Measurements from ENCODE around the gene TMBIM1. TPM values are rescaled to one million over a fixed set of nuclear protein-coding genes. Genes with fewer than 3 reads are reported as not detected.

Gene TMBIM1
- total and polyA plus RNA-seq, 9 of the 15 experiments (the other 6 are each of a cell fraction or from before 2014, with no cell fraction given), result 14.2 to 105 (median 47.0) TPM

GRCh38 chr2:218267259-218267658 is 25.0 kb downstream of the TMBIM1 start:
- ATAC-seq, result no peak
- Histone ChIP-seq H3K27ac (ENCODE audit: extremely low read depth, low read depth, low read length) (no peak overlapping the region), H3K9me3 (replicated peaks; ENCODE audit: control insufficient read depth, insufficient read depth, low read depth, low read length) (no peaks in the 10 kb centered on the region), H2AFZ (ENCODE audit: low read depth, low read length) (no peak overlapping the region), H3K9ac (ENCODE audit: insufficient read depth in 1 of 2, low read depth in 2 of 2, low read length in 2 of 2) (peak overlapping the region in 1 of 2 experiments; percentile 35; a peak in 1 of 4 replicates), H3K4me1 (replicated peaks in 1 of 2; ENCODE audit: control insufficient read depth in 2 of 2, insufficient read depth in 2 of 2, low read length in 2 of 2) (peaks cover 4 to 29% of the 10 kb centered on the region in 2 experiments; a peak in 3 of 5 replicates), H4K20me1 (replicated peaks; ENCODE audit: control insufficient read depth, insufficient read depth, low read length) (0 out of 2 replicates have a peak, but pooled peaks cover 3% of the 10 kb centered on the region), H3K27me3 (ENCODE audit: control insufficient read depth in 2 of 2, insufficient read depth in 2 of 2, low read length in 2 of 2) (no peaks in the 10 kb centered on the region), H3K4me2 (ENCODE audit: insufficient read depth, low read length) (no peak overlapping the region), H3K9me1 (ENCODE audit: control insufficient read depth, insufficient read depth, low read length) (no peaks in the 10 kb centered on the region), H3K36me3 (ENCODE audit: control insufficient read depth, insufficient read depth, low read length) (peaks cover 41% of the 10 kb centered on the region; the same call in 2 of the 3 replicates), H3K79me2 (ENCODE audit: control insufficient read depth, insufficient read depth, low read length) (peaks cover 25% of the 10 kb centered on the region), H3K4me3 (no peak overlapping the region)
- CTCF ChIA-PET (ENCODE audit: low intra/inter-chr PET ratio), result no interaction called here
- 98% methylated on average over 6 of the region's 6 CpGs for WGBS (ENCODE audit: insufficient coverage, low coverage, missing lambda C conversion rate)
- TF ChIP-seq TBP (optimal IDR thresholded peaks at IDR 0.05; ENCODE audit: low read depth, low read length), result no peak
- no peak for TF ChIP-seq FIP1L1 (IDR thresholded peaks at IDR 0.05; ENCODE audit: low read depth, low read length, poor library complexity, severe bottlenecking)
- no peak for TF ChIP-seq ARHGAP35 (IDR thresholded peaks at IDR 0.05; ENCODE audit: partially characterized antibody)
- TF ChIP-seq MAFF (IDR thresholded peaks at IDR 0.05; ENCODE audit: low read length), result no peak
- no peak for TF ChIP-seq PHTF2 (CRISPR knock-in tag; IDR thresholded peaks at IDR 0.05)
- in situ Hi-C loops (cut with MboI), result no loop called here
- FAIRE-seq, result no peak
- POLR2A ChIA-PET, result interaction anchor here (0.6 kb wide), 1 partner anchor 22 kb away, joined by 3 read pairs; no protein-coding TSS in a partner anchor
- no peak for DNase-seq (ENCODE audit: extremely low read depth in 1 of 4, low spot score in 3 of 4)
- intact Hi-C loops (cut with micrococcal nuclease), result no loop called here
- no TSS peak for BruUV-seq (replicated peaks)

- Histone ChIP-seq H3K79me2 (ENCODE audit: control insufficient read depth, insufficient read depth, low read length) (peaks cover 22% of the 10 kb centered on the region), H2AFZ (ENCODE audit: low read depth, low read length) (no peak overlapping the region), H3K4me3 (no peak overlapping the region), H3K27me3 (ENCODE audit: control insufficient read depth in 2 of 2, insufficient read depth in 2 of 2, low read length in 2 of 2) (no peaks in the 10 kb centered on the region), H3K4me1 (replicated peaks in 1 of 2; ENCODE audit: control insufficient read depth in 2 of 2, insufficient read depth in 2 of 2, low read length in 2 of 2) (peaks cover 4 to 23% of the 10 kb centered on the region in 2 experiments; a peak in 3 of 5 replicates), H3K9me3 (replicated peaks; ENCODE audit: control insufficient read depth, insufficient read depth, low read depth, low read length) (no peaks in the 10 kb centered on the region), H3K27ac (ENCODE audit: extremely low read depth, low read depth, low read length) (no peak overlapping the region), H3K36me3 (ENCODE audit: control insufficient read depth, insufficient read depth, low read length) (peaks cover 39% of the 10 kb centered on the region; the same call in 2 of the 3 replicates), H3K9ac (ENCODE audit: insufficient read depth in 1 of 2, low read depth in 2 of 2, low read length in 2 of 2) (no peak overlapping the region; a peak in 1 of 4 replicates), H4K20me1 (replicated peaks; ENCODE audit: control insufficient read depth, insufficient read depth, low read length) (0 out of 2 replicates have a peak, but pooled peaks cover 3% of the 10 kb centered on the region), H3K4me2 (ENCODE audit: insufficient read depth, low read length) (no peak overlapping the region), H3K9me1 (ENCODE audit: control insufficient read depth, insufficient read depth, low read length) (no peaks in the 10 kb centered on the region)
- intact Hi-C loops (cut with micrococcal nuclease) (no loop called here), in situ Hi-C loops (cut with MboI) (no loop called here)
- CTCF ChIA-PET (ENCODE audit: low intra/inter-chr PET ratio), result no interaction called here
- FAIRE-seq (no peak), DNase-seq (ENCODE audit: extremely low read depth in 1 of 4, low spot score in 3 of 4) (no peak), ATAC-seq (no peak)
- TF ChIP-seq POU5F1 (IDR thresholded peaks at IDR 0.05; ENCODE audit: borderline replicate concordance, low read depth, low read length, partially characterized antibody) (no peak), ELF1 (tag; IDR thresholded peaks at IDR 0.05) (no peak), ZNF384 (IDR thresholded peaks at IDR 0.05; ENCODE audit: low read depth, low read length) (no peak), ZNF586 (CRISPR knock-in tag; conservative IDR thresholded peaks at IDR 0.05) (no peak), ZNF12 (CRISPR knock-in tag; IDR thresholded peaks at IDR 0.05) (no peak), ZNF77 (CRISPR knock-in tag; IDR thresholded peaks at IDR 0.05) (no peak)
- POLR2A ChIA-PET, result interaction anchor here (0.6 kb wide), 2 partner anchors 53 to 129 kb away, joined by 3 read pairs; no protein-coding TSS in a partner anchor
- no TSS peak for BruUV-seq (replicated peaks)
- 95% methylated on average over 9 of the region's 15 CpGs for WGBS (ENCODE audit: insufficient coverage, low coverage, missing lambda C conversion rate)
Measured at GRCh38 chr2:218266316-218266979, 25.9 kb downstream of the TMBIM1 start.
